ENCODE results near the gene RHOT2.

- TF ChIP-seq POLR2AphosphoS5 (IDR thresholded peaks at IDR 0.05) = no peak
- TF ChIP-seq CTCF (IDR thresholded peaks at IDR 0.05) = no peak
- TF ChIP-seq EP300 (IDR thresholded peaks at IDR 0.05) = no peak
These were observed 24.6 kb downstream of the RHOT2 start for GRCh38 chr16:692356-693108.
